GM23248 (cell line): ENCODE measurements around the gene HOXB8. TPM values are rescaled to one million over a fixed set of nuclear protein-coding genes. Genes with fewer than 3 reads are reported as not detected.

Experiments used
- DNase-seq: peaks from one replicate; pipeline ENCODE4 v3.0.0-alpha.2; 2015
- H2AFZ ChIP-seq: fragments of 200-600 bp; sonication (generic); 2 replicates; pipeline ENCODE4 v1.6.1; 2016; ENCODE audit warnings: antibody characterized with exemption
- H3F3A ChIP-seq: fragments of 200-600 bp; sonication (generic); 2 replicates; pipeline ENCODE4 v1.6.1; 2016; ENCODE audit warnings: mild to moderate bottlenecking, antibody characterized with exemption, mixed run types; ENCODE audit not compliant: insufficient read depth
- H3K27ac ChIP-seq: fragments of 200-600 bp; sonication (generic); 2 replicates; pipeline ENCODE4 v1.5.1; 2016; ENCODE audit warnings: mild to moderate bottlenecking
- H3K27me3 ChIP-seq: fragments of 200-600 bp; sonication (generic); replicated peaks from 2 replicates; pipeline ENCODE4 v1.6.1; 2016; ENCODE audit warnings: mild to moderate bottlenecking; ENCODE audit not compliant: insufficient read depth
- H3K36me3 ChIP-seq: fragments of 200-600 bp; sonication (generic); 2 replicates; pipeline ENCODE4 v1.6.1; 2016; ENCODE audit warnings: low read depth, mild to moderate bottlenecking
- H3K4me1 ChIP-seq: fragments of 200-600 bp; sonication (generic); 2 replicates; pipeline ENCODE4 v1.6.1; 2016; ENCODE audit warnings: mild to moderate bottlenecking; ENCODE audit not compliant: insufficient read depth
- H3K4me2 ChIP-seq: fragments of 200-600 bp; sonication (generic); one replicate; pipeline ENCODE4 v1.6.1; 2016; ENCODE audit warnings: mild to moderate bottlenecking; ENCODE audit not compliant: unreplicated experiment
- H3K4me3 ChIP-seq: fragments of 200-600 bp; sonication (generic); 2 replicates; pipeline ENCODE4 v1.5.1; 2016; ENCODE audit warnings: mild to moderate bottlenecking
- H3K79me2 ChIP-seq: fragments of 200-600 bp; sonication (generic); 2 replicates; pipeline ENCODE4 v1.6.1; 2016; ENCODE audit warnings: mild to moderate bottlenecking; ENCODE audit not compliant: insufficient read depth
- H3K9ac ChIP-seq: fragments of 200-600 bp; sonication (generic); 2 replicates; pipeline ENCODE4 v1.6.1; 2016; ENCODE audit warnings: mild to moderate bottlenecking
- H3K9me2 ChIP-seq: fragments of 200-600 bp; sonication (generic); 2 replicates; pipeline ENCODE4 v1.6.1; 2016; ENCODE audit warnings: mixed run types, mild to moderate bottlenecking, moderate library complexity; ENCODE audit not compliant: insufficient read depth
- H3K9me3 ChIP-seq: fragments of 200-600 bp; sonication (generic); one replicate; pipeline ENCODE4 v1.6.1; 2017; ENCODE audit warnings: low read depth
- H4K20me1 ChIP-seq: fragments of 200-600 bp; sonication (generic); 2 replicates; pipeline ENCODE4 v1.6.0; 2016; ENCODE audit not compliant: insufficient read depth
- EZH2 ChIP-seq: fragments of 200-600 bp; sonication (generic); IDR thresholded peaks from 2 replicates; pipeline ENCODE4 v1.6.1; 2018; ENCODE audit warnings: antibody characterized with exemption, mild to moderate bottlenecking; ENCODE audit not compliant: insufficient read depth, poor library complexity, severe bottlenecking
- EZH2phosphoT487 ChIP-seq: fragments of 200-600 bp; sonication (generic); IDR thresholded peaks from 2 replicates; pipeline ENCODE4 v1.6.1; 2018; ENCODE audit warnings: antibody characterized with exemption, moderate library complexity, mild to moderate bottlenecking, low read depth; ENCODE audit not compliant: insufficient read depth
- WGBS, 2 experiments: methylation state at CpG; one replicate each; pipeline ENCODE4 v1.1.6; 2015 to 2017; ENCODE audit warnings: low lambda C conversion rate in 2 of 2, low coverage in 1 of 2; ENCODE audit errors: missing lambda C conversion rate in 2 of 2; 5-methylcytosine and 5-hydroxymethylcytosine counted together
- in situ Hi-C: fragments of 300-500 bp; cut with MboI; formaldehyde crosslinking; loops from 2 replicates; pipeline ENCODE4 v1.15.0; 2020
- polyA plus RNA-seq: library from polyadenylated mRNA; unstranded; fragments of >200 nt; fragmentation: Nextera tagmentation; extraction: Ambion mirVana; gene quantifications from 2 replicates; pipeline ENCODE4 v1.2.1, GENCODE V29; 2016
- total RNA-seq: library from RNA; depleted of rRNA; stranded (reverse); fragments of >200 nt; shearing (Covaris generic); gene quantifications from 2 replicates; pipeline ENCODE4 v1.2.3, GENCODE V29; 2014

Gene HOXB8
- total and polyA plus RNA-seq, 2 experiments from 2014 or later, result not detected

DNA sequence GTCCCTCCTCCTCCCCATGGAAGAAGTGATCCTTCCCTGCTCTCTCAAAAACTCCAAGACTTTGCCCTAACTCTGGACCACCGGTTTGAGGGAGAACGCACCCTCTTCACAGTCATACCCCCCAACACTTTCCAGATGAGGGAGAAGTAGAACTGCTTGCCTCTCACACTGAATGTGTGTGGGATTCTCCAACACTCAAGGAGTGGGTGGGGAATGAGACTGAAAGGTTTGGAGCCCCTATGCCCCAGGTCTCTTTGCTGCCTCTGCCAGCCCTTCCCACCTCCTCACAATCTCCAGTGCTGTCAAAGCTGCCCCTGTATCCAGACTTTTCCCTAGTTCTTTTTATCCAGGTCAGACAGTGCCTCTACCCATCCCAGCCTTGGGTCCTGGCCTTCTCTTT is 48.4 kb downstream of the HOXB8 start:
- H3K27ac ChIP-seq, result no peak overlapping the region
- in situ Hi-C loops, result no loop called here
- H4K20me1 ChIP-seq, result no peaks in the 10 kb centered on the region

GRCh38 chr17:48565925-48566710 is 49.0 kb downstream of the HOXB8 start:
- 96 to 100% methylated on average over 2 to 4 of the region's 4 CpGs for WGBS, 2 experiments
- H3K27ac ChIP-seq, result no peak overlapping the region

More for the DNA sequence above, 48.4 kb downstream of the HOXB8 start:
- H3K9ac ChIP-seq, result no peak overlapping the region
- TF ChIP-seq EZH2 (no peak), EZH2phosphoT487 (no peak)
- H2AFZ ChIP-seq, result no peak overlapping the region
- H3K36me3 ChIP-seq, result no peaks in the 10 kb centered on the region
- H3K4me2 ChIP-seq, result no peak overlapping the region
- H3K79me2 ChIP-seq, result peaks cover 87% of the 10 kb centered on the region
- no peak for DNase-seq
- H3K4me3 ChIP-seq, result no peak overlapping the region
- no peaks in the 10 kb centered on the region for H3K27me3 ChIP-seq
- WGBS, 2 experiments, result 46 to 50% methylated on average over 2 of the region's 2 CpGs
- no peaks in the 10 kb centered on the region for H3K9me3 ChIP-seq
- peaks cover 18% of the 10 kb centered on the region for H3K4me1 ChIP-seq
- H3K9me2 ChIP-seq, result no peaks in the 10 kb centered on the region
- no peaks in the 10 kb centered on the region for H3F3A ChIP-seq

DNA sequence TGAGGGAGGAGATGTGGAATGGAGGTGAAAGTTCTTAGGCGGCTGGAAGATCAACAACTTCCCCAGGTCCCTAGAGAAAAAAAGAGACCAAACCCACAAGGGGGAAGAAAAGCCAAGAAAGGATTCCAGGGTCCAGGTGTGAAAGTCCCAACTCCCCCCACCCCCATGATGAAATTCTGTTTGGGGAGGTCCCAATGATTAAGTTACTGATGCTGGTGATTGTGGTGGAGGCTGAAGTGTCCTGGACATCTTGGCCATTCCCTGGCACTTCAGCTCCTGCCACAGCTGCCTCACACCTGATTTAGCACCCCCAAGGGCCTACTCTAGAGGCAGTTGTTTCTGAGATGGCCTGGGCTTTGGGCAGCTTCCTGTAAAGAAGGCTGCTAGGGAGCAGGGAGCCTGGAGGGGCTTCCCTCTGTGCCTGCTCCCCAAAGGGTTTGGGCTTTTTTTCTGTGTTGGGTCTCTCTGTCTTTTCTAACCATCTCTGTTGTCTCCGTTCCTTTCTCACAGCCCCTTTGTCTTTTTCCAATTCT is 50.0 kb downstream of the HOXB8 start:
- WGBS, 2 experiments, result 91 to 92% methylated on average over 2 of the region's 2 CpGs
- DNase-seq, result no peak
- H4K20me1 ChIP-seq, result no peaks in the 10 kb centered on the region
- no peaks in the 10 kb centered on the region for H3K9me2 ChIP-seq
- H3K27me3 ChIP-seq, result no peaks in the 10 kb centered on the region
- TF ChIP-seq EZH2, result no peak
- TF ChIP-seq EZH2phosphoT487, result no peak
- no peaks in the 10 kb centered on the region for H3F3A ChIP-seq
- no peak overlapping the region for H3K27ac ChIP-seq
- H3K4me3 ChIP-seq, result peak overlapping the region; percentile 82
- H3K79me2 ChIP-seq, result peaks cover 86% of the 10 kb centered on the region
- H3K36me3 ChIP-seq, result no peaks in the 10 kb centered on the region
- peak overlapping the region; percentile 99 for H3K4me2 ChIP-seq
- no peaks in the 10 kb centered on the region for H3K9me3 ChIP-seq
- in situ Hi-C loops, result no loop called here
- H2AFZ ChIP-seq, result peak overlapping the region; percentile 92; the same call in 1 of the 2 replicates
- H3K9ac ChIP-seq, result peak overlapping the region; percentile 82
- peaks cover 4% of the 10 kb centered on the region; the same call in 1 of the 2 replicates for H3K4me1 ChIP-seq

More at GRCh38 chr17:48565925-48566710, 49.0 kb downstream of the HOXB8 start:
- Histone ChIP-seq H3K79me2 (peaks cover 89% of the 10 kb centered on the region), H3K9ac (no peak overlapping the region), H2AFZ (no peak overlapping the region), H3K9me3 (no peaks in the 10 kb centered on the region), H4K20me1 (no peaks in the 10 kb centered on the region), H3K27me3 (no peaks in the 10 kb centered on the region), H3K36me3 (no peaks in the 10 kb centered on the region), H3K9me2 (no peaks in the 10 kb centered on the region), H3F3A (no peaks in the 10 kb centered on the region), H3K4me1 (peaks cover 12% of the 10 kb centered on the region), H3K4me3 (no peak overlapping the region), H3K4me2 (no peak overlapping the region)
- no peak for DNase-seq
- in situ Hi-C loops, result no loop called here
- TF ChIP-seq EZH2phosphoT487, result no peak
- no peak for TF ChIP-seq EZH2

- Histone ChIP-seq H3K9me3 (no peaks in the 10 kb centered on the region), H3F3A (no peaks in the 10 kb centered on the region), H3K79me2 (peaks cover 86% of the 10 kb centered on the region), H3K27me3 (no peaks in the 10 kb centered on the region), H3K4me1 (no peaks in the 10 kb centered on the region), H4K20me1 (no peaks in the 10 kb centered on the region), H3K4me2 (peak overlapping the region; percentile 99), H3K36me3 (no peaks in the 10 kb centered on the region), H3K27ac (no peak overlapping the region), H2AFZ (peak overlapping the region; percentile 92), H3K4me3 (peak overlapping the region; percentile 82), H3K9ac (peak overlapping the region; percentile 82), H3K9me2 (no peaks in the 10 kb centered on the region)
- in situ Hi-C loops, result no loop called here
- TF ChIP-seq EZH2, result no peak
- TF ChIP-seq EZH2phosphoT487, result no peak
- WGBS, 2 experiments, result 4 to 5% methylated on average over 27 to 48 of the region's 73 CpGs
- DNase-seq, result peak; percentile 73
Measured at GRCh38 chr17:48564188-48565021, 50.7 kb downstream of the HOXB8 start.
